HG03097 (cell line): ENCODE measurements around the gene EPB42.
A peak's percentile ranks its signal among the peaks of the same experiment; 100 is the strongest.
"Not testable (repeated sequence)": the region's sequence is repeated elsewhere in the genome, so short reads cannot be mapped to it uniquely, and the experiment has no call there.

Experiments
- ATAC-seq: cut with Tn5 transposase; IDR thresholded peaks from one replicate; pipeline ENCODE4 v1.9.1; 2021; ENCODE audit not compliant: unreplicated experiment, low FRiP score

The EPB42 gene

DNA sequence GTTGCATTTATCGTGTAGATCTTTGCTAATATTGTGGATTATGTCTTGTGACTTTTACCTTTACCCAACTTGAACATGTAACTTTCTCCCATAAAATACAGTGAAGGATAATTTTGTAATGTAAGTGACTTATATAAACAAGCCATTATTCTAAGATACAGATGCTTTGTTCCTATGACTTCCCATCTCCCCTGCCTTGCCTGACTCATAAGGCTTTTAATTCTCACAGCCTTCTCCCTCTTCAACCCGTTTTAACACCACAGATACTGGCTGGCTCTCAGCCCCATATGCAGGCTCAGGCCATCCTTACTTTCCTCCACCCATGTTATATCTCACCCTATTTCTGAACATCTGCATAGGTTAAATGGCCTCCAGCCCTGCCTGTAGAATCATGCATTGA, 31.5 kb downstream of the EPB42 start:
- no peak for ATAC-seq

DNA sequence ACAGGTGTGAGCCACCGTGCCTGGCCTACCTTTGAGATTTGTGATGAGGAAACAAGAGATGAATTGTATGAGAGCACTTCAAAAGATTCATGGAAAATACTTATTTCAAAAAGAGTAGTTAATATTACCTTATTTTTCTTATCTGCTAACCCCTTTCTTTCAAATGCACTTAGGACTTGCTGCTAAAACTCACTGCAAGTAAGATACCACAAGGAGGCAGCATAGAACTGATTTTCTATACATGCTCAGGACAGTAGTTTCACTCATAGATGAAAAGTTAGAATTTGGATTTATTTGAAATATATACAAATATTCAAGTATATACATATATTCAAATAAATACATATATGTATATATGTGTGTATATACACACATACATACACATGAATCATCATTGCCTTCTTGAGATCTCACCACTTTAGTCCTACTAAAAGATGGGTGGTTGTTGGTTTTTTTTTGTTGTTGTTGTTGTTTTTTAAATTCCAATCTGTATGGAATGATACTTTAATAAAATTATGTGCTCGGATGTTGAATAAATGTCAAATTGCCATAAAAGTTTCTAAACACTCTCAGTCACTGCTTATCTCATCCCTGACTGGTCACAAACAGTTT, 33.2 kb downstream of the EPB42 start:
- no peak for ATAC-seq

DNA sequence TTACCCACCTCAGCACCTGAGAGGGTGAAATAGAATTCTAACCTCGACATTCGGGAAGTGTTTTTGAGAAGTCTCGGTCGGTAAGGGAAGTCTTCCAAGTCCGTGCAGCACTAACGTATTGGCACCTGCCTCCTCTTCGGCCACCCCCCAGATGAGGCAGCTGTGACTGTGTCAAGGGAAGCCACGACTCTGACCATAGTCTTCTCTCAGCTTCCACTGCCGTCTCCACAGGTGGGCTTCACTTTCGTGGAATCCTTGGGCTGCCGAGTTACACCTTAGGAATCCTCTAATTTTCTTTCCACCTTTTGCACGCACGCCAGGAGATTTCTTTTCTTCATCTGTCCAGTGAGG, 34.8 kb downstream of the EPB42 start:
- ATAC-seq = no peak

DNA sequence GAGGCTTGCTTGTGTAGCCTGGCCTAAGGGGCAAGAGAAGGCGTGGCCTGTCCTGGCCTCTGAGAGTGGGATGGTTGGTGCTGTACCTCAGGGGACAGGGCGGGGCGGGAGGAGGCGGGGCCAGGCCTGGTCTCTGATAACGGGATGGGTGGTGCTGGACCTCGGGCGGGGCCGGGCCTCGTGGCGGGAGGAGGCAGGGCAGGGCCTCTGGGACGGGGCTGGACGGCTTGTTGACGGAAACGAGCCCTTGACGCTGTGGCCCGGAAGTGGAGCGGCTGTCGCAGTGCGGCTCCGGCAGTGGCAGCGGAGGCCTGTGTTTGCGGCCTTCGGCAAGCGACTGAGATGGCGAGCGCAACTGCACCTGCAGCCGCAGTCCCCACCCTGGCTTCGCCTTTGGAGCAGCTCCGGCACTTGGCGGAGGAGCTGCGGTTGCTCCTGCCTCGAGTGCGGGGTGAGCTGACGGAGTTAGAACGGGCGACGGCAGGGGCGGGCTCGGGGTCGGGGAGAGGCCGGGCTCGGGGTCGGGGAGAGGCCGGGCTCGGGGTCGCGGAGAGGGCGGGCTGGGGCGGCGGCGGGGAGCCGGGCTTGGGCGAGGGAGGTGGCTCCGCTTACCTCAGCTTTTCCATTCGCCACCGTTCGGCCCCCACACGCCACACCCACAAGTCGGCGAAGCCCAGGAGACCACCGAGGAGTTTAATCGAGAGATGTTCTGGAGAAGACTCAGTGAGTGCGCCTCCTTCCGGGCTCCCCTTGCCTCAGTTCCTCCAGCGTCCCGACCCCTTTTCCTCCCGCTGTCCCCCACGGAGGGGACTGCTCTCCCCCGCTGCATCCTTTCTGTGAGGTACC, 35.4 kb downstream of the EPB42 start, which contains the start of gene CCNDBP1:
CCNDBP1 (plus strand) TSS at position 247 of the 846 bp plus-strand sequence; CDS start at position 343, 96 bp downstream.
- ATAC-seq = peak; percentile 77

DNA sequence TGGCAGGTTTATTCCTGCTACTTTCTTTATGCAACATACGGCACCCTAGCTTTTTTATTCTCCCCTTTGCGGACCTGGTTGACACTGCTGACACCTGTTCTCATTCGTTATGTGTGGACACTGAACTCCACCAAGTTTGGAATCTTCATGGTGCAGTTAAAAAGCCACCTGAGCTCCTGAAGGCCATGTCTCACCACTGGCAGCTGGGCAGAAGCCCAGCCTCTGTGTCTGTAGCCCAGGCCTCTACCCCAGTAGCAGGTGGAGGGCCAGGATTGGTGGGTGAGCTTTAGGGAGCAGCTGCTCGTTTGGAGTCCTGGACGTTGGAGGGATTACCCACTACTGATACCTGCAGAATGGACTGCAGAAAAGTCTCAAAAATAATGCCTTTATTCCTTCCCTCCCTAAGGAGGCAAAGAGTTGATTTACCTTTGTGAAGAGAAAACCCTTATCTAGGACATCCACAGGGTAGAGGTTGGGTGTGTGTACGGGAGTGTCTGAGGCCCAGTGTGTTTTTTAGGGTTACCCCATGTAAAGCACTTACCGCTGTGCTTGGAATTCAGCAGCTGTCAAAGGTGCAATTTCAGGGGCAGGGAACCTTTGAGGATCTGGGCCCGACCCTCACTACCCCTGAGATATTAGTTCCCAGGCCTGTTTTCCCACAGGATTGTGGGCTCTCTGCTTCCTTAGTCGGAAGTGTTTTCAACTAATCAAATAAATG, 36.3 kb downstream of the EPB42 start:
- peak; percentile 14 for ATAC-seq

DNA sequence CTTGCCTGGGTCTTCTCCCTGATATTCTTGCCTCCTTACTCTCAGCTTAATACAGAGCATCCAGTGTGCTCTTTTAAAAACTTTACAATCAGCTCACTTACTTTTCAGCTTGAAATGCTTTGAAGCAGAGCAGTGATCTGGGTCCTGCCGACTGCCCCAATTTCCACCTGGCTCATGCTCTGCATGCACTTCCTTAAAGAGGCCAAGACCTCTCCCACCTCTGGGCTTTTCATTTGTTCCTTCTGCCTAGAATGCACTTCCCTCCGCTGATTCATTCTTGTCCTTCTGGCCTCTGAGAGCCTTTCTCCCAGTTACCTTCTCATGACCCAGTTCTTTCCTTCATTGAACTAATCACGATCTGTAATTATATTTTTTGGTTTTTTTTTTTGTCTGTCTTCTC, 37.5 kb downstream of the EPB42 start:
- ATAC-seq = no peak

DNA sequence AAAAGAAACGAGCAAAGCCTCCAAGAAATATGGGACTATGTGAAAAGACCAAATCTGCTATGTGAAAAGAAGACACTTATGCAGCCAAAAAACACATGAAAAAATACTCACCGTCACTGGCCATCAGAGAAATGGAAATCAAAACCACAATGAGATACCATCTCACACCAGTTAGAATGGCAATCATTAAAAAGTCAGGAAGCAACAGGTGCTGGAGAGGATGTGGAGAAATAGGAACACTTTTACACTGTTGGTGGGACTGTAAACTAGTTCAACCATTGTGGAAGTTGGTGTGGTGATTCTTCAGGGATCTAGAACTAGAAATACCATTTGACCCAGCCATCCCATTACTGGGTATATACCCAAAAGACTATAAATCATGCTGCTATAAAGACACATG, 43.7 kb downstream of the EPB42 start:
- not testable (repeated sequence) for ATAC-seq

DNA sequence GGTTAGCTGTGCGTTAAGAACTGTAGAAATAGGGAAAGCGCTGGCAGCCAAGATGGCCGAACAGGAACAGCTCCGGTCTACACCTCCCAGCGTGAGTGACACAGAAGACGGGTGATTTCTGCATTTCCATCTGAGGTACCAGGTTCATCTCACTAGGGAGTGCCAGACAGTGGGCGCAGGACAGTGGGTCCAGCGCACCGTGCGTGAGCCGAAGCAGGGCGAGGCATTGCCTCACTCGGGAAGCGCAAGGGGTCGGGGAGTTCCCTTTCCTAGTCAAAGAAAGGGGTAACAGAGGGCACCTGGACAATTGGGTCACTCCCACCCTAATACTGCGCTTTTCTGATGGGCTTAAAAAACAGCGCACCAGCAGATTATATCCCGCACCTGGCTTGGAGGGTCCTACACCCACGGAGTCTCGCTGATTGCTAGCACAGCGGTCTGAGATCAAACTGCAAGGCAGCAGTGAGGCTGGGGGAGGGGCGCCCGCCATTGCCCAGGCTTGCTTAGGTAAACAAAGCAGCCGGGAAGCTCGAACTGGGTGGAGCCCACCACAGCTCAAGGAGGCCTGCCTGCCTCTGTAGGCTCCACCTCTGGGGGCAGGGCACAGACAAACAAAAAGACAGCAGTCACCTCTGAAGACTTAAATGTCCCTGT, 45.0 kb downstream of the EPB42 start:
- not testable (repeated sequence) for ATAC-seq

DNA sequence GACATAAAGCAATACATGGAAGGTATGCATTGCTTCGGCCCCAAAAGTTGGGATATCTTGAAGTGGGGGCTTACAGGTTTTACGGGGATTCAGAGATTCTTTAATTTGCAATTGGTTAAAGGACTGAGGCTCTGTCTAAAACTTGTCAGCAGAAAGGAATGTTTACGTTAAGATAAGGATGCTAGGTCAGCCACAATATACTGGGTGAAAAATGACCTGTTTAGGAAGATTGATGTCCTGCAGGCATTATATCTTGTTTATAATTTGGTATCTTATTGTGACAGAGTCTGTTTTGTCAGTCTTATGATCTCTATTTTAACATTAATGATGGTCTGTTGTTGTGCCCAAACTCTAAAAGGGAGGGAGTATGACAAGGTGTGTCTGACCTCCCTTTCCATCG, 50.9 kb downstream of the EPB42 start:
- ATAC-seq = no peak

DNA sequence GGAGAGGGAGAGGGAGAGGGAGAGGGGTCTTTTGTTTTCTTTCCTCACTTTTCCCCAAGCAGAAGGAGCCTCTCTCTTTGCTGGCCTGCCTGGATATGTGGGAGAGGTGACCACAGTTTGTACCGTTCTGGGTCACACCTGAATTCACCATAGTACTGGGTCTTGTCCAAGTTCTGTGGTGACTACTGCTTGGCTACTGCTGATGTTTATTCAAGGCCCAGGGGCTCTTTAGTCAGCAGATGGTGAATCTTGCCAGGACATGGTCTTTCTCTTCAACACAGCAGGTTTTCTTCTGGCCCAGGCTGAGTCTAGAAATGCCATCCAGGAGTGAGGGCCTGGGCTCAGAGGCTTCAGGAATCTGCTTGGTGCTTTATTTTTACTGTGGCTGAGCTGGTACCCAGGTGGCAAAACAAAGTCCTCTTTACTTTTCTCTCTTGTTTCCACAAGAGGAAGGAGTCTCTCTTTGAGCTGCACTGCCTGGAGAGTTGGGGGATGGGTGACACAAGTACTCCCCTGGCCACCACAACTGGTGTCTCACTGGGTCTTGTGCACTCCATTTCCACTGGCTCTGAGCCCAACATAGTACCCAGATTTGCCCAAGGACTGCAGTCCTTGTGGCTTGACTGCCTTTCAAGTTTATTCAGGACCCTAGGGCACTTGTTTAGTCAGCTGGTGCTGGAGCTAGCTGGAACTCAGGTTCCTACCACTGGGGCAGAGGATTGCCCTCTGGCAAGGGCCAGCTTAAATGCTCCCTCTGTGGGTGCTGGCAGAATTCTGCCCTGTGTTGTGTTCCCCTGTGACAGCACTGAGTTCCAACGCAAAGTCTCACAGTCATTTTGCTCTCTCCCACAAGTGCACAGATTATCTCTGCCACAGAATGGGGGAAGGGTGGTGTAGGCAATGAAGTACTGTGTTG, 52.4 kb downstream of the EPB42 start:
- ATAC-seq = no peak

DNA sequence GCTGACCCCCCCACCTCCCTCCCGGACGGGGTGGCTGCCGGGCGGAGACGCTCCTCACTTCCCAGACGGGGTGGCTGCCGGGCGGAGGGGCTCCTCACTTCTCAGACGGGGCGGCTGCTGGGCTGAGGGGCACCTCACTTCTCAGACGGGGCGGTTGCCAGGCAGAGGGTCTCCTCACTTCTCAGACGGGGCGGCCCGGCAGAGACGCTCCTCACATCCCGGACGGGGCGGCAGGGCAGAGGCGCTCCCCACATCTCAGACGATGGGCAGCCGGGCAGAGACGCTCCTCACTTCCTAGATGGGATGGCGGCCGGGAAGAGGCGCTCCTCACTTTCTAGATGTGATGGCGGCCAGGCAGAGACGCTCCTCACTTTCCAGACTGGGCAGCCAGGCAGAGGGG, 53.6 kb downstream of the EPB42 start:
- ATAC-seq = not testable (repeated sequence)

DNA sequence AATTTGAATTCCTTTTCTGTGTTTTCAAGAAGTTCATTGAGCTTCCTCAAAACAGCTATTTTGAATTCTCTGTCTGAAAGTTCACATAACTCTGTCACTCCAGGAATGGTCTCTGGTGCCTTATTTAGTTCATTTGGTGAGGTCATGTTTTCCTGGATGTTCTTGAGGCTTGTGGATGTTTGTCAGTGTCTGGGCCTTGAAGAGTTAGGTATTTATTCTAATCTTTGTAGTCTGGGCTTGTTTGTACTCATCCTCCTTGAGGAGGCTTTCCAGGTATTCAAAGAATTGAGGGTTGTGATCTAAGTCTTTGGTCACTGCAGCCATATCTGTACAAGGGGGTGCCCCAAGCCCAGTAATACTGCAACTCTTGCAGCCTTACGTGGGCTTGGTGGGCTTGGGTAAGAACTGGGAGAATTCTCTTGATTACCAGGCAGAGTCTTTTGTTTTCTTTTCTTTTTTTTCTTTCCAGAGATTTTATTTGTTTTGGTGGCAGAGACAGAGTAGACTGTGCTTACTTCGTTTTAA, 55.0 kb downstream of the EPB42 start:
- no peak for ATAC-seq

DNA sequence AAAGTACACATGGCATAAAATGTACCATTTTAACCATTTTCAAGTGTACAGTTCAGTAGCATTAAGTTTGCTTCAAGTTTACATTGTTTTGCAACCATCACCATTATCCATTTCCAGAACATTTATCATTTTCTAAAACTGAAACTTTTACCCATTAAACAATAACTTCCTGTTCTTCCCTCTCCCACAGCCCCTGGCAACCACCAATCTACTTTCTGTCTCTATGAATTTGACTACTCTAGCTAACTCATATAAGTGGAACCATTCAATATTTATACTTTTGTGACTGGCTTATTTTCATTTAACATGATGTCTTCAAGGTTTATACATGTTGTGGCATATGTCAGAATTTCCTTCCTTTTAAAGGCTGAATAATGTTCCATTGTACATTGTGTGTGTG, 67.5 kb downstream of the EPB42 start:
- no peak for ATAC-seq

DNA sequence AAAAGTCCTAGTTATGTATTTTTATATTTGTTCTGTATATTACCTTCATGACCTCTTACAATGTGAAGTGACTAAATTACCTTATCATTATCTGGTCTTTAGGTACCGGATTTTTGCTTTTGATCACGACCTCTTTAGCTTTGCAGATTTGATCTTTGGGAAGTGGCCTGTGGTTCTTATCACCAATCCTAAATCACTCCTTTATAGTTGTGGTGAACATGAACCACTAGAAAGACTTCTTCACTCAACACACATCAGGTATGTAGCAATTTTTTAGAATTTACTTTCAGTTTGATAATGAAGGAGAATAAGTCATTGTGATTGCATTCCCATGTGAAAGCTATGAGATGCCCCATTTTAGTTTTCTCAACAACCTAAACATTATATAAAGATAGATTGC, 69.1 kb downstream of the EPB42 start:
- ATAC-seq = no peak

DNA sequence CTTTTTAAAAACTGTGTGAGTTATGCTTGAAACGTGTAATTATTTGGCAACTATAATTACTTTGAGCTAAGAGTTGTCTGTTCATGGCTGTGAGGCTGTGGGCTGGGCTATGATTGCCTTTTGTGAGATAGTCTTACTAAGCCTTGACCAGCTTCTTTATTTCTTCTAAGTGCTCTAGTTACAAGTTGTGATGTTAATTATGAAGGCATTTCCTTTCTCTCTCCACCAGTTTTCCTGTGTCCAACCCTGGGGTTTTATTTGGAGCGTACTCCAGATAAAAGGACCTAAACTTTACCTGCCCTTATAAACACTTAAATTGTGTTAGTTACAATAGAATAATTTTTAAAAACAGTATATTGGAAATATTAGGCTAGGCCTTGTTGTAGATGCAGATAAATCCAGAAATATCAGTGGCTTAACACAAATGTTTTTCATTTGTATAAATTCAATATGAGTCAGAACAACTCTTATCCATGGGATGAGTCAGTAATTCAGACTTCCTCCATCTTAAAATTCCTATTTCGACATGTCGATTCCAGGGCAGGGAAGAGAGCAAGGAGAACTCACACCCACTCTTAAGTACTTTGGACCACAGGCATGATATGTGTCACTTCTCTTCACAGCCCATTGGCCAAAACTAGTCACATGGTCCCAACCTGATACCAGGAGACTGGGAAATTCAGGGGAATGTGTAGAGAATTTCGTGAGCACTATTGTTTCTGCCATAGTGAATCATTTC, 70.5 kb downstream of the EPB42 start:
- ATAC-seq = no peak
